Endometrium (tissue), 2 donors: ENCODE data around the gene NSG1.
A peak's percentile ranks its signal among the peaks of the same experiment; 100 is the strongest.
"Not testable (repeated sequence)": the region's sequence is repeated elsewhere in the genome, so short reads cannot be mapped to it uniquely, and the experiment has no call there.

Experiments
- FAIRE-seq: peaks from 2 replicates; lab custom pipeline; 2012; peaks lifted over from hg19 to GRCh38; lab: Jason Lieb, UNC
- donor health status: control.
- donor health status: control.

Gene NSG1

DNA sequence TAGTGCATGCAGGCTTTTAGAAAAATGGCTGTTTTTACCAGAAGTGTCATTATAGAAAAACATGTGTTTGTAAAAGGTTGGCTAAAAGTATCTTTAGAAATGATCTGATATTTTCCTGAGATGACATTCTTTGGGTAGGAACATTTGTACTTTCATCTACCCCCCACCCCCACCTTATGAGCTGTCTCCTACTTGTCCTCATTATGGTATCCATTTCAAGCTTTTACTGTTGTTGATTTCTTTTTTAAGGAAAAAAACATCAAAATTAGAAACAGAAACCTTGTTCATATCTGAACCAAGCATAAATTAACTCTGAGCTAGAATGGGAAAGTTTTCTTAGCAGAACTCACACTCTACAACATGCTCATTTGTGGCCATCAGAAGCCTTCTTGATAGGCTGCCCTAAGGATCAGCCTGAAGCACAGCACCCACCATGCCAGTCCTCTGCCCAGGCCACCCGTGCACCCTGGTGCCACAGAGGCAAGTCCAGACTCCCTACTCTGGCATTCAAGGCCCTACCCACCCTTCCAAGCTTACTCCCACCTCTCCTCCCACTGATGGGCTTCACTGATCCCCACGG, 49.4 kb downstream of the NSG1 start:
- no peak for FAIRE-seq

GRCh38 chr4:4437798-4438470, 51.0 kb downstream of the NSG1 start:
- no peak for FAIRE-seq

GRCh38 chr4:4438891-4439290, 52.0 kb downstream of the NSG1 start:
- no peak for FAIRE-seq

- no peak for FAIRE-seq
These were observed 52.9 kb downstream of the NSG1 start for GRCh38 chr4:4439782-4440181.

- no peak for FAIRE-seq
These were observed 53.6 kb downstream of the NSG1 start for GRCh38 chr4:4440333-4441061.

- FAIRE-seq: no peak
These were observed 56.9 kb downstream of the NSG1 start for GRCh38 chr4:4443821-4444220.

DNA sequence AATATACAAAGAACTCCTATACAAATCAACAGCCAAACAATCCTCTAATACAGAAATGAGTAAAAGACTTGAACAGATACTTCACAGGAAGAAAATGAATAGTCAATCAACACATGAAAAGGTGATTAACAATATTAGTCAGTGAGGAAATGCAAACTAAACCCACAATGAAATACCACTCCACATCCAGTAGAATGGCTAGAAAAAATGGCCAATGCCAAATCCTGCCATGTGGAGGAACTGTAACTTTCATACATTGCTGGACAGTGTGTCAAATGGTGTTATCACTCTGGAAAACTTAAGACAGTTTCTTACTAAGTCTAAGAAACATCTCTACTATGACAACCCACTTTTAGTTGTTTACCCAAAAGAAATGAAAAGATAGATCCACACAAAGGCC, 59.5 kb downstream of the NSG1 start:
- FAIRE-seq: no peak

GRCh38 chr4:4455210-4455865, 68.4 kb downstream of the NSG1 start:
- no peak for FAIRE-seq

GRCh38 chr4:4456351-4456750, 69.4 kb downstream of the NSG1 start:
- FAIRE-seq: no peak

DNA sequence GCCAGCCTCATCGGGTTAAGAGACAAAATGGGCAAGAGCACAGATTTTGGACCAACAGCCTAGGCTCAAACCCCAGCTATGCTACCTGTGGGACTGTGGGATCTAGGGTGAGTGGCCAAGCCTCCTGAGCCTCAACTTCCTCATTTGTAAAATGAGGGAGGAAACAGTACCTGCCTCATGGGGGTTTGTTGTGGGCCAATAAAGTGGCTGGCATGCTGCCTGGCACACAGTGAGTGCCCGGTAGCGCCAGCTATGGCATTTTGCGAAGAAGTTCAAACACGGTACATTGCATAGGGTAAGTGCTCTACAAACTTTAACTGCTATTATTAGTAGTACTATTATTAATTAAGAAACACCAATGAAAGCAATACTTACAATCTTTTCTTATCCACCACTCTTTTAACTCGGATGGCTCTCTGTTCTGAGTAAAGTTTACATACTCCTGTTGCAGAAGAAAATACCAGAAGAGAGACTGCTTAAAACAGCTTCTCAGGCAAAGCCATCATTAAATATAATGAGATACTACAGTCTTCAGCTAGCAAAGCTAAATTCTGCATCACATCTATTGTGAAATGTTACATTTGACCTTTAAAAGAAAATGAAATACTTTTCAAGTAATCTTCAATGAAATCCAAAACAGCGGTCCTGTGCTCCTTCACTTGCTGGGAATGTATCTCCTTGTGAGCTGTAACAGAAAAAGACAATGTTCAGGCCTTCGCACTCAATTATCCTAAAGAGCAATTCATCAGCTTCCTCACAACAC, 70.1 kb downstream of the NSG1 start:
- no peak for FAIRE-seq

DNA sequence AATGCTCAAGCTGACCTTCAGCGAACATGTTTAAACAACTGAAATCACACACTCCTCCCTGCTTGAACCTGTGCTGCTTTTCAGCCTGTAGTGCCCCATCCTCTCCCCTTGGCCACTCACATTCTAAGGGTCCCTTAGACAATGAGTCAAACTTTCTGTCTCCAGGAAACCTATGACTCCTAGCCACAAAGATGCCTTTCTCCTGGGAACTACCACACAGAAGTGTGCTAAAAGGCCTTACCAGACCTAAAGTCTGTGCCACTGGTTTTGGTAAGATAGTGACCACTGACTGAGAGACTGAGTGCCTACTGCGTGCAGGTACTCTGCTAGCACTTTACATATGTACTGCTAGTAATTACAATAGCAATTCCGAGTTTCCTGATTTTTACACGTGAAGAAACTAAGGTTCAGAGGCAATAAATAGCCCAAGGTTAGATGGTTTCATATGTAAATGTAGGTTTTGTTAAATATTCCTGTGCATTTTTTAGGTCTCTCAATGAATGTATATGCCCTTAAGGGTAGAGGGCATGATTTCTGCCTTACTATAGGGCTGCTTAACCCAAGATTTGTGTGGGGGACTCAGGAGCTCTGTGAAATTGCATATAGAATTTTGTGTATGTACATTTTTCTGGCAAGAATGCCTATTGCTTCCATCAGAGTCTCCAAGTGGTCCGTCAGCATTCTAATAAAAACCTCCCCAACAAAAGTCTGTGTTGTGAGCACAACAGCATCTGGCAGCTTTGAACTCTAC, 71.1 kb downstream of the NSG1 start:
- FAIRE-seq: no peak

DNA sequence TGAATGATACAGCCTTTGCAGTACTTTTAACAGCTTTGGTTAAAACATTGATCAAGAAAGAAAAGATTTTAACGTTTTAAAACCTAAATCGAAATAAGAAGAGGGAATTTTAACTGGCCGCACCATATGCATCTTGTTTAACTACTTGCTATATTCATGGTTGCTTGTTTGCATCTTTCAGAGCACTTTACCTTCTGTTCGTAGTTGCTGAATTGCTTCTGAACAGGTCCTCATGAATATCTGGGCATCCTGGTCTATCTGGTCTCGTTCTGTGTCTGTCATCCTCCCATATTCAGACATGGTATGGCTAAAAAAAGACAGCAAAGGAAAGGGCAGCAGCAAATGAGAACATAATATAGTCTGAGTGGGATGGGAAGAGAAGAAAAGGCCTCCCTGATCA, 72.3 kb downstream of the NSG1 start:
- no peak for FAIRE-seq

GRCh38 chr4:4460759-4461158, 73.9 kb downstream of the NSG1 start:
- FAIRE-seq: no peak

DNA sequence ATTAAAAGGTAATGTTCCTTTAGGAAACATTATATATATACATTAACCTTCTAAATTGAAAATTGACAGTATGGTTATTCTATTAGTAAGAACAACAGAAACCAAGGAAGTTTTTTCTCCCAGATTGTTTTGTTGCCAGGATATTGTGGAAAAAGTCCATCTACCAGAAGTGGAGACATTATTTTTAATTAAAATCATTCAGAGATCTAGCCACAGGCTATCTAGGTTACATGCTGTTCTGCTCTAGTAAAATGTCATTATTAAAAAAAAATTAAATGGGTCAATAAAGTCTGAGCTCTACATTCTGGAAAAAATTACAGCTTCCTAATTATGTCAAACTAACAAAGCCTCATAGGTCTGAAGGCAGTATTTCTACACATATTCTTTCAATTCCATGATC, 74.3 kb downstream of the NSG1 start:
- FAIRE-seq: no peak

DNA sequence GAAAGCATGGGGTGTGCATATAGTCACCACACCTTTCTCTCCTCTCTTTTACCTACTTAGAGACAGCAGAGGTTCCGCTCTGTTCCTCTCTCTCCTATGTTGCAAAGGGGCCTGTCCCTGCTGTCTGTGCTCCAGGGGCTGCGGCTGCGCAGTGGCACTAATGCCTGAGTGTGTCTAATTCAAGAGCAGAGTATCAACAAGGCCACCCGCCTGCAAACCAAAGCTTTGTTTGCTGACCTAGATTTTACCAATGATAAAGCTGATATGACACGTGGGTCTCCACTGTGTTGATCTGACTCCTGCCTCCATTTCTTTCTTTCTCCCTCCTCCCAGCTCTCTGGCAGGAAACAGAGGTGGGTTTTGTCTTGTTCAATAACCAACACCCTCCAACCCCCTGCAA, 74.9 kb downstream of the NSG1 start:
- no peak for FAIRE-seq

DNA sequence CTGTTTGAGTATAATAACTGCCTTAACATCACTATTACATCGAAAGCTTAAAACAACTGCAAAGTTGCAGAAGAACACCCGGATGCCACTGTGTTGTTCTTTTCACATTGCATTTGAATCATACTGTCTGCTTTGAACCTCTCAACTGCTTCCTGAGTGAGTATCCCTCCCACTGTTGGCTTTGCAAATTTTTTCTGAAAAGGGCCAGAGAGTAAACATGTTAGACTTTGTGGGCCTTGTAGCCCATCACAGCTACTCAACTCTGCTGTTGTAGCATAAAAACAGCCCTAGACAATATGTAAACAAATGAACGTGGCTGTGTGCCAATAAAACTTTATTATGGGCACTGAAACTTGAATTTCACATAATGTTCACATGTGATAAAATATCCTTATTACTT, 76.1 kb downstream of the NSG1 start:
- peak; percentile 65 for FAIRE-seq

GRCh38 chr4:4465238-4465637, 78.3 kb downstream of the NSG1 start:
- not testable (repeated sequence) for FAIRE-seq
